HG02610 (cell line): ENCODE data around the gene CLCNKA.
A peak's percentile ranks its signal among the peaks of the same experiment; 100 is the strongest.
"Not testable (repeated sequence)": the region's sequence is repeated elsewhere in the genome, so short reads cannot be mapped to it uniquely, and the experiment has no call there.

Experiments
- ATAC-seq: cut with Tn5 transposase; IDR thresholded peaks from one replicate; pipeline ENCODE4 v1.9.1; 2021; ENCODE audit warnings: mild to moderate bottlenecking, moderate library complexity; ENCODE audit not compliant: unreplicated experiment

Gene CLCNKA

DNA sequence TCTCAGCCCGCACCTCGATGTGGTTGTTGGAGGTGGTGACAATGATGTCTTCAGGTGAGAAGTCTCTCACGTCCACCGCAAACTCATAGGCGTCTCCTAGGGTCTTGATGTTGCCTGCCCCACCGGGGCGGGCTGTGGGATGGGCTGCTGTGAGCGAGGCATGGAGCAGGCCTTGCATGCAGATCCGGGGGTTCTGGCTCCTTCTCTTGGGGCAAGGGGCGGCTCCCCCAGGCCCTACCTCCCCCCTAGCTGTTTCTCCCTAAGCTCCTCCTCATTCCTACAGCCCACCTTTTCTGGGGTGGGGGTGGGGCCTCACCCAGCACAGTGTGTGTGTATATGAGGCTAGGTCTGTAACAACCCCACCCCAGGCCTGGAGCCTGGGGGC lies 4.8 kb upstream of the CLCNKA start:
- ATAC-seq, result no peak

GRCh38 chr1:16017461-16018303 lies 4.2 kb upstream of the CLCNKA start, which contains the start of gene HSPB7:
Gene HSPB7, minus strand, starts transcription at chr1:16018043. Its CDS starts 80 bp downstream, at chr1:16017963.
- ATAC-seq, result no peak

- ATAC-seq, result no peak
Measured at GRCh38 chr1:16018308-16018707, 3.5 kb upstream of the CLCNKA start.

DNA sequence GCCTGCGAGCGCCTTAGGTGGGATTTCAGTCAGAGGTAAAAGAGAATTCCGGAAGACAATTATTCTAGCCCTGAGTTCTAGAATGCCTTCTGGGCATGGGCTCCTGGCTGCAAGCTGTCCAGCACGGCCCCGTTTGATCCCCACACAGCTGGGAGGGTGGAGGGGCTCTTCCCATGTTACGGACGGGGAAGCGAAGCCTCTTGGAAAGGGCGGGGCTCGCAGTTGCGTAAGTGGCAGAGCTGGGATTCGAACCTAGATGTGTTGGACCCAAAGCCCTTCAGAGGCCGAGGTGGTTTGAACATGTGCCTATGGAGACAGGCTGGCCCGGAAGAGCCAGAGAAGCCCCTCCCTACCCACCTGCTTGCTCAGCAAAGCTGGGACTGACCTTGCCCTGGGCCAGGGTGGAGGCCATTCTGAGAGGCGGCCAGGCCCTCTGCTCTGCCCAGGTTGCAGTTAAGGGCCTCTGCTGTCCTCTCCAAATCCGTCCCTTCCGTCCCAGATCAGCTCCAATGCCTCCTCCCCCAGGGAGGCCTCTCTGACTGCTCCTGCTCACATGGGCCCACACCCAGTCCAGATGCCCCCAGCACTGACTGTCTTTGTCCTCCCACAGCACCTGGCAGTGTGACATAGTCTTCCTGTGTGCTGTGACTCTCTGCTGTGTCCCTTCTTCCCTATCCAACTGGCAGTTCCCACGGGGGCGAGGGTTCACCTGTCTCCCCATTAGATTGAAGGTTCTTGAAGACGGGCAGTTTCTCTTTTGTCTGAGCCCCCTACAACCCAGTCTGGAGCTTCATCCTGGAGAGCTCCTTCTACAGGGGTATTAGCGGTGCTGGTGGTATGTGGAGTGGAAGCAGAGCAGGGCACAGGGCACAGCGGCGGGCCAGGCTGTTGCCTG lies 2.8 kb upstream of the CLCNKA start:
- ATAC-seq, result no peak

DNA sequence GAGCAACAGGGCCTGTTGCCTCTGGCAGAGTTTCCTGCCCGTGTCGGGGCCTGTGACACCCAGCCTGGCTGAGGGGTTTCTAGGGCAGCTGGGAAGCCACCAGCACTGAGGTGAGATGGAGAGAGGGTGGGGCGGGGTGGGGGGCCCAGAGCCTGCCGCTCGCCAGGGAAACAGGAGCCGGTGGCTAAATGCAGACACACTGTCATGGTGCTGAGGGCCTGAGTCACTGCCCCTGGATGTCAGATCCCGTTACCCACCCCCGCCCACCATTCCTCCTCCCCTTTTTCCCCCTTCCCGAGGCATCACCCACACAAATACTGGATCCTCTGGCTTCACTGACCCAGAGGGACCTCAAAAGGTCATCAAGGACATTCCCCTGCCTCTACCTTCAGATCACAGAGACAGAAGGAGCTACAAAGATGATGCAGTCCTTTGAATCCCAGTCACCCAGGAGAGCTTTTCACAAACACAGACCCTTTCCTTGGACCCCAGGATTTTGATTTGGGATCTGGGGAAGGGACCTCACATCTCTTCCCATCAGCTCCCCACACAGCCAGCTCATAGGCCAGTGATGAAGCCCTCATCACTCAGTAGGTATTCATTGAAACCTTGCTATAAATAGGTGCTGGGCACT lies 2.1 kb upstream of the CLCNKA start:
- ATAC-seq, result no peak

GRCh38 chr1:16020325-16020724 lies 1.5 kb upstream of the CLCNKA start:
- no peak for ATAC-seq

DNA sequence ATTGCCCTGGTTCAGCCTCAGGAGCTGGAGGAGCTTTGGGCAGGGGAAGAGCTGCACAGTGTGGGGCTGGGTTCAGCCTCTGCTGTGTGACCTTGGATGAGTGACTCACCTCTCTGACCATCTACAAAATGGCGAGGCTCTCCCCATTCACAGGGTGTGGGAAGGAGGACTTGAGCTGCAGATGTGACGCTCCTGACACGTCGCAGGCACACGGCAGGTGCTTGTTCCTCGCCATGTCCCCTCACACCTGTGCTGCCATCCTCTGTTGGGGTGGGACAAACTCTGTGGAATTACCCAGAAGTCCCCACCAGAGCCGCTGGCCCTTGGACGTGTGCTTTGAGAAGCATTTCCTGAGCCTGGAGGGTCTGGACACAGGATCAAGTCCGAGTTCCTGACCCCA lies 958 bp upstream of the CLCNKA start:
- ATAC-seq, result not testable (repeated sequence)

DNA sequence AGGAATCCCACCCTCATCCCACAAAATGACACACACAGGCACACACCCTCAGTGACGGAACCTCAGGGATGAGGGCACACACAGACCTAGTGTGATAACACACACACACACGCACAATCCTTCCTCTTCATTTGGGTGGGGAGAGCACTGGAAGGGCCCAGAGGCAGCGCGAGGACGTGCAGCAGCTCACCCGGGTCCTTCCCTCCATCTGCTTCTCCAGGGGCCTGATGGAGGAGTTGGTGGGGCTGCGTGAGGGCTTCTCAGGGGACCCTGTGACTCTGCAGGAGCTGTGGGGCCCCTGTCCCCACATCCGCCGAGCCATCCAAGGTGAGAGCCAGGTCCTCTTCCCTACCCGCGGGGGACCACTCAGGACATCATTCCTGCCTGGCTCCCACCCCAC lies 557 bp downstream of the CLCNKA start:
- no peak for ATAC-seq

- no peak for ATAC-seq
Measured at GRCh38 chr1:16023050-16023653, 1.3 kb downstream of the CLCNKA start.

- not testable (repeated sequence) for ATAC-seq
Measured at GRCh38 chr1:16026302-16026701, 4.5 kb downstream of the CLCNKA start.

DNA sequence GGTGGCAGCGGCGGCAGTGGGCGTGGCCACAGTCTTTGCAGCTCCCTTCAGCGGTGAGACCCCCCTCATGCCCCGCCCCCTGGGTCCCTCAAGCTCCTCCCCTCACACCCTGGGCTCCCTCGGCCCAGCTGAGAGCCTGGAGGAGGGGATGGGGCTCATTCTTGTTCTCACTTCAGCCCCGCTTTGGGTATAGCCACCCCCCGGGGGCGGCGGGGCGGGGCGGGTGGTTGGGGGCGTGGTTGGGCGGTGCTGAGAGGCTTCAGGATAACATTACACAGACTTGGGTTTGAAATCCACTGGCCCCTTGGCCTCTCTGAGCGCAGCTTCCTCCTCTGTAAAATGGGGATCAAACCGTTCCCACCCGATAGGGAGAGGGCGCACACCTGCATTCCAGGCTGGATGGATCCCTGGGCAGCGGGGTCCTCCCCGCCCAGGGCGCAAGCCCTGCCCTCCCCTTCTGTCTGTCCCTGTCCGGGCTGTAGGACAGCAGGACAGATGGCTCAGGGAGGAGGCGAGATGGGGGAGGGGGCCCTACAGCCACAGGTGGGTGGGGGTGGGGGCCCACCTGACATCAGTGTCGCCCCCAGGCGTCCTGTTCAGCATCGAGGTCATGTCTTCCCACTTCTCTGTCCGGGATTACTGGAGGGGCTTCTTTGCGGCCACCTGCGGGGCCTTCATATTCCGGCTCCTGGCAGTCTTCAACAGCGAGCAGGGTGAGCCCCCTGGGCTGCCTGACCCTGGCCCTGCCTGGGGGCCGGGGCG lies 5.1 kb downstream of the CLCNKA start:
- ATAC-seq, result no peak

GRCh38 chr1:16028237-16029002 lies 6.6 kb downstream of the CLCNKA start:
- no peak for ATAC-seq

- not testable (repeated sequence) for ATAC-seq
Measured at GRCh38 chr1:16029003-16029268, 7.1 kb downstream of the CLCNKA start.

DNA sequence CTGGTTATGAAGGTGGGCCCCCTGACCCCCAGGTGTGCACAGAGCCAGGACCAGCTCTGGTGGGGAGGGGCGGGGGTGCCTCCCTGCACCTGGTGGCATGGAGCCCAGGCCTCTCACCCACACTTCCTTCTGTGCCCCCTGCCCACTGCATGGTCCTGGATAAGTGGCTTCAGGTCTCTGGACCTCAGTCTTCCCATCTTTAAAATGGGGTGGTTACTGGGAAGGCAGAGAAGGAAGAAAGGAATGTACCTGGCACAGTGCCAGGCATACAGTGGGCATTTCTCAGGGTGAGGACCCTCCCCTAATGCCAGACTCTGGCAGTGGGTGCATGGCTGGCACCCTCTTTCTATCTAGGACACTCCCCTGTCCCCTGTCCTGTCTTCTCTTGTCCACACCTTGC lies 7.5 kb downstream of the CLCNKA start:
- no peak for ATAC-seq

DNA sequence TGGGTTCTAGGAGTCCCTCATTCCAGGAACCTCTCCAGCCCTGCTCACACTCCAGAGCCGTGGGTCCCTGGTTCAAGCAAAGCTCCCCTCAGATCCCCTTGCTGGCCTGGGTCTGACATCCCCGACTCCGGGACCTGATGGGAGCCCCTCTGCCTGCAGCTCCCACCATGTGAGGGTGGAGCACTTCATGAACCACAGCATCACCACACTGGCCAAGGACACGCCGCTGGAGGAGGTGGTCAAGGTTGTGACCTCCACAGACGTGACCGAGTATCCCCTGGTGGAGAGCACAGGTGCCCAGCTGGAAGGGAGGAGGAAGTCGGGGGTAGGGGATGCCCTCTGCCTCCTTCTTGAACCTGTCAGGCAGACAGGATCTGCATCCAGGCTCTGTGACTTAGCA lies 9.7 kb downstream of the CLCNKA start:
- ATAC-seq, result no peak

DNA sequence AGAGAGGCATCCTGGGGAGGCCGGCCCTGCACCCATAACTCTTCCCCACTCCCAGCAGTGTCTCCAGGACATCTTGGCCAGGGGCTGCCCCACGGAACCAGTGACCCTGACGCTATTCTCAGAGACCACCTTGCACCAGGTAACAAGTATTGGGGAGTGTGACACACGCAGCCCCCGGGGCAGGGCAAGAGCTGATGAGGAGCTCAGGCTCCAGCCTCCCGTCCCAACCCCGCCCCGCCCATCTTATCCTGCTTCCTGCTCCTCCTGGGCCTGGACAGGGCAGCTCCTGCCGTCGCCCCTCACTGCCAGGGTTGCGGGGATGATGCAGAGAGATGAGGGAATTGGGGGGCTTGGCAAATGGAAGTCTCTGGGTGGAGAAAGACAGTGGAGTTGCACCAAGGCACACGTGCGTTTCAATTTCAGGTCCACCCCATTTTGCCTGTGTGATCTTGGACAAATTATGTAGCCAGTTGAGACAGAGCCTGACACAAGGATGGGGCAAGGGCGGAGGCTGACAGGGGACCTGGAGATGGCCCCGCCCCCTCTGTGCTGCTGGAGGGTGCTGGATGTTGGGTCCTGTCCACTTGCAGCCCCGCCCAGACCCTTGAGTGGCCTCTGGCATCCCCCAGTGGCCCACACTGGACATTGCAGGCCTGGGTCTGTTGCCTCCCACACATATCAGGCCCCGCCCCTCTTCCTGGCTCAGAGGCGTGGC lies 10.7 kb downstream of the CLCNKA start:
- peak; percentile 53 for ATAC-seq

- not testable (repeated sequence) for ATAC-seq
Measured at GRCh38 chr1:16033103-16033632, 11.3 kb downstream of the CLCNKA start.

GRCh38 chr1:16036461-16036860 lies 14.6 kb downstream of the CLCNKA start:
- ATAC-seq, result not testable (repeated sequence)

- no peak for ATAC-seq
Measured at GRCh38 chr1:16038620-16038912, 16.7 kb downstream of the CLCNKA start.
